Activated CD8-positive, alpha-beta memory T cell treated with anti-CD3 and anti-CD28 coated beads for 1 hour (primary cell): ENCODE data around the gene PDE11A.
"Not testable (repeated sequence)": the region's sequence is repeated elsewhere in the genome, so short reads cannot be mapped to it uniquely, and the experiment has no call there.

Experiments used
- DNase-seq, 2 donors: peaks; one replicate each; pipeline ENCODE4 v3.0.0-alpha.2; 2020; ENCODE audit warnings: low read depth in 1 of 2; ENCODE audit errors: extremely low read depth in 1 of 2

PDE11A gene

GRCh38 chr2:177830881-177831386 is 241.6 kb downstream of the PDE11A start:
- DNase-seq: no peak

- no peak for DNase-seq
Measured at GRCh38 chr2:177828557-177828956, 244.0 kb downstream of the PDE11A start.

GRCh38 chr2:177826897-177827296 is 245.7 kb downstream of the PDE11A start:
- DNase-seq: no peak

- no peak for DNase-seq
Measured at GRCh38 chr2:177822941-177823340, 249.6 kb downstream of the PDE11A start.

- DNase-seq: no peak
Measured at GRCh38 chr2:177818412-177818811, 254.2 kb downstream of the PDE11A start.

- no peak for DNase-seq
Measured at GRCh38 chr2:177817300-177817699, 255.3 kb downstream of the PDE11A start.

GRCh38 chr2:177816766-177817165 is 255.8 kb downstream of the PDE11A start:
- no peak for DNase-seq

GRCh38 chr2:177812713-177813396 is 259.7 kb downstream of the PDE11A start:
- no peak for DNase-seq

GRCh38 chr2:177810906-177811305 is 261.7 kb downstream of the PDE11A start:
- no peak for DNase-seq

GRCh38 chr2:177808984-177809809 is 263.4 kb downstream of the PDE11A start:
- DNase-seq: no peak

- DNase-seq: no peak
Measured at GRCh38 chr2:177806025-177806424, 266.6 kb downstream of the PDE11A start.

- DNase-seq: no peak
Measured at GRCh38 chr2:177799531-177799930, 273.0 kb downstream of the PDE11A start.

- DNase-seq: no peak
Measured at GRCh38 chr2:177797808-177798207, 274.8 kb downstream of the PDE11A start.

- DNase-seq: no peak
Measured at GRCh38 chr2:177796654-177797415, 275.7 kb downstream of the PDE11A start.

- DNase-seq: no peak
Measured at GRCh38 chr2:177796011-177796410, 276.6 kb downstream of the PDE11A start.

GRCh38 chr2:177785143-177785542 is 287.4 kb downstream of the PDE11A start:
- not testable (repeated sequence) for DNase-seq

- no peak for DNase-seq
Measured at GRCh38 chr2:177784745-177785067, 287.9 kb downstream of the PDE11A start.

GRCh38 chr2:177783835-177784744 is 288.5 kb downstream of the PDE11A start:
- no peak for DNase-seq

- DNase-seq: no peak
Measured at GRCh38 chr2:177783091-177783490, 289.5 kb downstream of the PDE11A start.

GRCh38 chr2:177782613-177783012 is 290.0 kb downstream of the PDE11A start:
- DNase-seq: no peak
